LoVo (cell line): ENCODE results near the gene LONRF2.

Source experiments
- DNase-seq: peaks from one replicate; pipeline ENCODE4 v3.0.0-alpha.2; 2016; ENCODE audit warnings: low spot score

The LONRF2 gene

GRCh38 chr2:100275200-100275589, 47.1 kb downstream of the LONRF2 start:
- no peak for DNase-seq

- no peak for DNase-seq
Observed at GRCh38 chr2:100274566-100275199, 47.6 kb downstream of the LONRF2 start.

GRCh38 chr2:100274076-100274475, 48.2 kb downstream of the LONRF2 start:
- DNase-seq: no peak

GRCh38 chr2:100273387-100273786, 48.9 kb downstream of the LONRF2 start:
- no peak for DNase-seq

- no peak for DNase-seq
Observed at GRCh38 chr2:100272841-100273329, 49.4 kb downstream of the LONRF2 start.

- no peak for DNase-seq
Observed at GRCh38 chr2:100271210-100271609, 51.1 kb downstream of the LONRF2 start.

GRCh38 chr2:100270381-100271146, 51.7 kb downstream of the LONRF2 start:
- no peak for DNase-seq

GRCh38 chr2:100269889-100270288, 52.4 kb downstream of the LONRF2 start:
- DNase-seq: no peak

- DNase-seq: no peak
Observed at GRCh38 chr2:100268986-100269385, 53.3 kb downstream of the LONRF2 start.

- DNase-seq: no peak
Observed at GRCh38 chr2:100267751-100268150, 54.5 kb downstream of the LONRF2 start.

- no peak for DNase-seq
Observed at GRCh38 chr2:100266126-100266525, 56.2 kb downstream of the LONRF2 start.

GRCh38 chr2:100265226-100265625, 57.1 kb downstream of the LONRF2 start:
- no peak for DNase-seq

GRCh38 chr2:100264651-100265050, 57.6 kb downstream of the LONRF2 start:
- no peak for DNase-seq

- no peak for DNase-seq
Observed at GRCh38 chr2:100264121-100264520, 58.2 kb downstream of the LONRF2 start.

- peak; percentile 20 for DNase-seq
Observed at GRCh38 chr2:100262555-100263320, 59.6 kb downstream of the LONRF2 start.

- no peak for DNase-seq
Observed at GRCh38 chr2:100262046-100262445, 60.3 kb downstream of the LONRF2 start.

- no peak for DNase-seq
Observed at GRCh38 chr2:100260712-100261620, 61.3 kb downstream of the LONRF2 start.

- no peak for DNase-seq
Observed at GRCh38 chr2:100259106-100259505, 63.2 kb downstream of the LONRF2 start.

GRCh38 chr2:100257939-100258338, 64.4 kb downstream of the LONRF2 start:
- no peak for DNase-seq

- DNase-seq: no peak
Observed at GRCh38 chr2:100256849-100257248, 65.5 kb downstream of the LONRF2 start.

GRCh38 chr2:100256416-100256815, 65.9 kb downstream of the LONRF2 start:
- no peak for DNase-seq
